ENCODE results near the gene NDUFV1. TPM values are rescaled to one million over a fixed set of nuclear protein-coding genes. Genes with fewer than 3 reads are reported as not detected.
"Not testable (repeated sequence)": the region's sequence is repeated elsewhere in the genome, so short reads cannot be mapped to it uniquely, and the experiment has no call there.

NDUFV1 gene
- total RNA-seq, 2 experiments from 2014 or later: 223 to 224 TPM

DNA sequence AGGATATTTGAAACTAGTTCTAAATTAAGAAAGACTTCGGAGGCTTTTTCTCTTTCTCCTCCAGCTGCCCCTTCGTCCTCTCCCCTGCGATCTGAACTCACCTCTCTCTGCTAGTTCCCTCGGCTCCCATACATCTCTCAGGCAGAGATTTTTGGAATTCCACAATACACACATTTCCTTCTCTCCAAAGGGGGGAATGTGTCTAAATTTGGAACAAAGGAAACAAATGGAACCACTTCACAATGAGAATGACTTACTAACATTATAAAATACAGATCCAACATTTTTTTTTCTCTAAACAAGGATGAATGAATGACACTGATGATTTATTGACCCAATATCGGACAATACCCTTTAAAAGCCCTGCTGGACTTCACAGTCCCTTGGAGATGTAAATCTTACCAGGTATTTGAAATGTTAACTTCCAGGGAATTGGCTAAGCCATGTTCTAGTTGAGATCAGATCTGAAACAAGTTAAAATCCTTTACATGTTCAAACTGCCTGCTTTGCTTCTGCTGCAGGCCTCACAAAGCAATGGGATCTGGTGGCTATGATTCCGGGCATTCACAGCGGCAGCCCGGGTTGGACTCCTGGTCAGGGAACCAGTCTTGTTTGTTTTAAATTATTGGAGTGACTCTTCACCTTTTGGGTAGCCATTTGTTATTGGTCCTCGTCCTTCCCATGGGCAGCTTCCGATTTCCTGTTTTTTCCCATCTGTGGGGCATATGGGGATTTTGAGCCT lies 43.6 kb upstream of the NDUFV1 start:
- no peaks in the 10 kb centered on the region for H3K4me1 ChIP-seq (ENCODE audit: insufficient read depth, low read length)
- ChIA-PET POLR2A (no interaction called here), CTCF (interaction anchor here (1.1 kb wide), 1 partner anchor 9 kb away, joined by 3 read pairs; no protein-coding TSS in a partner anchor)
- no peak for TF ChIP-seq CTCF (IDR thresholded peaks at IDR 0.05)
- Mint-ChIP-seq H3K27me3 (peaks cover 5% of the 10 kb centered on the region), H3K4me1 (ENCODE audit: low read depth) (no peaks in the 10 kb centered on the region), H3K36me3 (ENCODE audit: low read depth) (no peaks in the 10 kb centered on the region), H3K9me3 (no peaks in the 10 kb centered on the region), H3K27ac (no peak overlapping the region), H3K4me3 (no peak overlapping the region)
- no peaks in the 10 kb centered on the region for H3K36me3 ChIP-seq (ENCODE audit: insufficient read depth, low read length)
- no peak for DNase-seq
- intact Hi-C loops (cut with DNase I, micrococcal nuclease): no loop called here
- H3K27me3 ChIP-seq (ENCODE audit: control insufficient read depth in 1 of 2, insufficient read depth in 2 of 2, low read length in 2 of 2): no peaks in the 10 kb centered on the region
- no peaks in the 10 kb centered on the region for H3K9me3 ChIP-seq (ENCODE audit: control insufficient read depth in 1 of 2, insufficient read depth in 1 of 2, low read length in 2 of 2)
- no peak overlapping the region for H3K4me3 ChIP-seq (ENCODE audit: low read length)
- no peak overlapping the region for H3K27ac ChIP-seq (ENCODE audit: low read depth in 1 of 2, low read length in 2 of 2)
- no peak for ATAC-seq (ENCODE audit: poor library complexity)

DNA sequence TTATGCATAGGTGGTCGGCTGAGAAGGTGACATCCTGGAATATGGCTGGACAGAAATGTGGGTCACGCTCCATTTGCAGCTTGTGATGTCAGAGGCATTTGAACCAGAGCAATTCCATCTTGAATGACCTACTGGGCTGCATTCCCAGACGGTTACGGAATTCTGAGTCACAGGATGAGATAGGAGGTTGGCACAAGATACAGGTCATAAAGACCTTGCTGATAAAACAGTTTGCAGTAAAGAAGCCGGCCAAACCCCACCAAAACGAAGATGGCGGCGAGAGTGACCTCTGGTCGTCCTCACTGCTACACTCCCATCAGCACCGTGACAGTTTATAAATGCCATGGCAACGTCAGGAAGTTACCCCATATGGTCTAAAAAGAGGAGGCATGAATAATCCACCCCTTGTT lies 43.0 kb upstream of the NDUFV1 start:
- H3K9me3 ChIP-seq (ENCODE audit: control insufficient read depth in 1 of 2, insufficient read depth in 1 of 2, low read length in 2 of 2); H3K27me3 Mint-ChIP-seq; H3K27ac Mint-ChIP-seq; H3K4me3 Mint-ChIP-seq; H3K27ac ChIP-seq (ENCODE audit: low read depth in 1 of 2, low read length in 2 of 2); intact Hi-C loops (cut with DNase I, micrococcal nuclease); DNase-seq; ATAC-seq (ENCODE audit: poor library complexity); H3K4me1 ChIP-seq (ENCODE audit: insufficient read depth, low read length); H3K36me3 Mint-ChIP-seq (ENCODE audit: low read depth); POLR2A ChIA-PET; H3K4me3 ChIP-seq (ENCODE audit: low read length); H3K27me3 ChIP-seq (ENCODE audit: control insufficient read depth in 1 of 2, insufficient read depth in 2 of 2, low read length in 2 of 2); H3K36me3 ChIP-seq (ENCODE audit: insufficient read depth, low read length); H3K4me1 Mint-ChIP-seq (ENCODE audit: low read depth); H3K9me3 Mint-ChIP-seq; CTCF ChIA-PET: not testable (repeated sequence)

- H3K27ac ChIP-seq (ENCODE audit: low read depth in 1 of 2, low read length in 2 of 2): no peak overlapping the region
- no peaks in the 10 kb centered on the region for H3K36me3 ChIP-seq (ENCODE audit: insufficient read depth, low read length)
- Mint-ChIP-seq H3K4me3 (no peak overlapping the region), H3K4me1 (ENCODE audit: low read depth) (no peaks in the 10 kb centered on the region), H3K36me3 (ENCODE audit: low read depth) (no peaks in the 10 kb centered on the region), H3K27ac (no peak overlapping the region), H3K9me3 (no peaks in the 10 kb centered on the region), H3K27me3 (peaks cover 5% of the 10 kb centered on the region)
- no peaks in the 10 kb centered on the region for H3K9me3 ChIP-seq (ENCODE audit: control insufficient read depth in 1 of 2, insufficient read depth in 1 of 2, low read length in 2 of 2)
- no peaks in the 10 kb centered on the region for H3K4me1 ChIP-seq (ENCODE audit: insufficient read depth, low read length)
- TF ChIP-seq CTCF (IDR thresholded peaks at IDR 0.05): no peak
- DNase-seq (no peak), ATAC-seq (ENCODE audit: poor library complexity) (no peak)
- intact Hi-C loops (cut with DNase I, micrococcal nuclease): no loop called here
- ChIA-PET CTCF (no interaction called here), POLR2A (no interaction called here)
- H3K27me3 ChIP-seq (ENCODE audit: control insufficient read depth in 1 of 2, insufficient read depth in 2 of 2, low read length in 2 of 2): no peaks in the 10 kb centered on the region
- H3K4me3 ChIP-seq (ENCODE audit: low read length): no peak overlapping the region
Observed at GRCh38 chr11:67564230-67564629, 42.5 kb upstream of the NDUFV1 start.

GRCh38 chr11:67571443-67571842 lies 35.3 kb upstream of the NDUFV1 start:
- POLR2A ChIA-PET: no interaction called here
- TF ChIP-seq CTCF (IDR thresholded peaks at IDR 0.05): no peak
- intact Hi-C loops (cut with DNase I, micrococcal nuclease): loop anchor here in 1 of 2 experiments (5.0 kb wide), 2 partner anchors 36 to 146 kb away; partner anchors contain the start of gene NDUFV1

More at GRCh38 chr11:67571443-67571842, 35.3 kb upstream of the NDUFV1 start:
- Histone ChIP-seq H3K4me3 (ENCODE audit: low read length) (no peak overlapping the region), H3K27ac (ENCODE audit: low read depth in 1 of 2, low read length in 2 of 2) (no peak overlapping the region), H3K4me1 (ENCODE audit: insufficient read depth, low read length) (no peaks in the 10 kb centered on the region), H3K27me3 (ENCODE audit: control insufficient read depth in 1 of 2, insufficient read depth in 2 of 2, low read length in 2 of 2) (peaks cover 0 to 7% of the 10 kb centered on the region in 2 experiments), H3K36me3 (ENCODE audit: insufficient read depth, low read length) (no peaks in the 10 kb centered on the region), H3K9me3 (ENCODE audit: control insufficient read depth in 1 of 2, insufficient read depth in 1 of 2, low read length in 2 of 2) (no peaks in the 10 kb centered on the region)
- Mint-ChIP-seq H3K36me3 (ENCODE audit: low read depth) (no peaks in the 10 kb centered on the region), H3K27ac (no peak overlapping the region), H3K4me3 (no peak overlapping the region), H3K4me1 (ENCODE audit: low read depth) (no peaks in the 10 kb centered on the region), H3K9me3 (no peaks in the 10 kb centered on the region), H3K27me3 (peaks cover 30% of the 10 kb centered on the region)
- CTCF ChIA-PET: interaction anchor here (1.6 kb wide), 1 partner anchor 12 kb away, joined by 3 read pairs; the partner anchor contains the start of gene GSTP1
- no peak for ATAC-seq (ENCODE audit: poor library complexity)
- DNase-seq: no peak

Measured in CD4-positive, alpha-beta T cell (primary cell).